K562 (cell line): ENCODE results near the gene RBFOX2. TPM values are rescaled to one million over a fixed set of nuclear protein-coding genes. Genes with fewer than 3 reads are reported as not detected.

ENCODE experiments used
- ATAC-seq: fragments of 200-7000 bp; cut with Tn5 transposase; 3 replicates; pipeline ENCODE4 v1.9.1; 2020; ENCODE audit warnings: moderate library complexity
- BruUV-seq: library from RNA; stranded (reverse); fragments of 400-500 nt; replicated peaks from 2 replicates; lab custom pipeline; 2021; lab: Mats Ljungman, UMichigan
- CTCF ChIA-PET: fragments of 300-600 bp; formaldehyde crosslinking; extraction: SDS; loops from one replicate; lab custom pipeline; 2021; ENCODE audit warnings: low intra/inter-chr PET ratio; lab: Yijun Ruan, JAX
- POLR2A ChIA-PET: fragments of 300-600, 350-650 bp; sonication (Branson Sonifier 250); formaldehyde crosslinking; extraction: SDS; loops from one replicate; lab custom pipeline; 2021; ENCODE audit warnings: antibody characterized with exemption, inconsistent platforms; lab: Yijun Ruan, JAX
- DNase-seq, 4 experiments: peaks; one replicate each; pipeline versions ENCODE4 v3.0.0 to v3.0.0-alpha.2; 2011 to 2018; ENCODE audit warnings: low spot score in 3 of 4, mixed read lengths in 3 of 4; ENCODE audit errors: extremely low read depth in 1 of 4
- FAIRE-seq: peaks from 2 replicates; lab custom pipeline; 2011; peaks lifted over from hg19 to GRCh38; lab: Jason Lieb, UNC
- H2AFZ ChIP-seq: 2 replicates; pipeline ENCODE4 v1.6.0; 2011; ENCODE audit warnings: low read depth, low read length, control low read depth, inconsistent platforms
- H3K27ac ChIP-seq: fragments of 200-600 bp; 3 replicates; pipeline ENCODE4 v1.8.0; 2011; ENCODE audit warnings: low read depth, mild to moderate bottlenecking, control low read depth, inconsistent platforms, low read length, moderate library complexity, mixed read lengths; ENCODE audit errors: extremely low read depth
- H3K27me3 ChIP-seq, 2 experiments: fragments of 300-600 bp in 1 of 2; 2 replicates in 1 of 2; 3 replicates in 1 of 2; pipeline versions ENCODE4 v1.6.0 to v1.8.0; 2011; ENCODE audit warnings: inconsistent platforms in 2 of 2, low read length in 2 of 2, mild to moderate bottlenecking in 1 of 2, mixed read lengths in 1 of 2, moderate library complexity in 1 of 2; ENCODE audit not compliant: control insufficient read depth in 2 of 2, insufficient read depth in 2 of 2
- H3K36me3 ChIP-seq: fragments of 300-600 bp; 3 replicates; pipeline ENCODE4 v1.8.0; 2011; ENCODE audit warnings: mild to moderate bottlenecking, low read length, inconsistent platforms; ENCODE audit not compliant: control insufficient read depth, insufficient read depth
- H3K4me1 ChIP-seq, 2 experiments: fragments of 200-600 bp in 1 of 2; replicated peaks in 1 of 2; 2 replicates in 1 of 2; 3 replicates in 1 of 2; pipeline versions ENCODE4 v1.5.1 to v1.8.0; 2011; ENCODE audit warnings: inconsistent platforms in 2 of 2, low read length in 2 of 2, mild to moderate bottlenecking in 1 of 2, mixed read lengths in 1 of 2, moderate library complexity in 1 of 2; ENCODE audit not compliant: control insufficient read depth in 2 of 2, insufficient read depth in 2 of 2
- H3K4me2 ChIP-seq: 2 replicates; pipeline ENCODE4 v1.6.1; 2011; ENCODE audit warnings: low read length, control low read depth, inconsistent platforms, mixed read lengths; ENCODE audit not compliant: insufficient read depth
- H3K4me3 ChIP-seq: fragments of 200-600 bp; sonication (generic), shearing (Covaris generic); 2 replicates; pipeline ENCODE4 v1.5.1; 2016; ENCODE audit warnings: control low read depth, inconsistent platforms
- H3K79me2 ChIP-seq: fragments of 200-600 bp; 3 replicates; pipeline ENCODE4 v1.8.0; 2011; ENCODE audit warnings: low read length, inconsistent platforms; ENCODE audit not compliant: control insufficient read depth, insufficient read depth
- H3K9ac ChIP-seq, 2 experiments: 2 replicates each; pipeline versions ENCODE4 v1.6.0 to v1.6.1; 2011; ENCODE audit warnings: low read depth in 2 of 2, low read length in 2 of 2, control low read depth in 1 of 2, inconsistent platforms in 1 of 2, mild to moderate bottlenecking in 1 of 2, mixed read lengths in 1 of 2; ENCODE audit not compliant: insufficient read depth in 1 of 2
- H3K9me1 ChIP-seq: one replicate; pipeline ENCODE4 v1.6.0; 2011; ENCODE audit warnings: inconsistent platforms, mild to moderate bottlenecking, low read length, moderate library complexity; ENCODE audit not compliant: control insufficient read depth, insufficient read depth
- H3K9me3 ChIP-seq: replicated peaks from 2 replicates; pipeline ENCODE4 v1.5.1; 2011; ENCODE audit warnings: low read depth, low read length, inconsistent platforms; ENCODE audit not compliant: control insufficient read depth, insufficient read depth
- H4K20me1 ChIP-seq: replicated peaks from 2 replicates; pipeline ENCODE4 v1.6.1; 2011; ENCODE audit warnings: low read length, inconsistent platforms, mixed read lengths; ENCODE audit not compliant: control insufficient read depth, insufficient read depth
- MYBL2 ChIP-seq, 2 experiments: fragments of 450-650 bp in 1 of 2; sonication (generic) in 1 of 2; formaldehyde crosslinking in 1 of 2; IDR thresholded peaks; 2 replicates each; pipeline versions ENCODE4 v1.6.1 to v1.8.1; 2017 to 2022; ENCODE audit warnings: borderline replicate concordance in 1 of 2, inconsistent platforms in 1 of 2, low read depth in 1 of 2, mild to moderate bottlenecking in 1 of 2, missing genetic modification reagents in 1 of 2, moderate library complexity in 1 of 2
- SMARCA4 ChIP-seq: fragments of 450-650 bp; IDR thresholded peaks from 2 replicates; pipeline ENCODE4 v1.6.1; 2016
- ZKSCAN8 ChIP-seq: fragments of 200-800 bp; sonication (Bioruptor generic); IDR thresholded peaks from 2 replicates; pipeline ENCODE4 v1.6.1; 2016; ENCODE audit warnings: missing genetic modification characterization, missing compliant biosample characterization
- WGBS: fragments of 100-300 bp; shearing (Covaris generic); methylation state at CpG from one replicate; pipeline ENCODE4 v1.1.6; 2016; ENCODE audit warnings: low coverage, mixed read lengths; ENCODE audit not compliant: insufficient coverage; ENCODE audit errors: missing lambda C conversion rate; 5-methylcytosine and 5-hydroxymethylcytosine counted together
- in situ Hi-C: fragments of 300-500 bp; cut with MboI; formaldehyde crosslinking; loops from 4 replicates; pipeline ENCODE4 v1.15.0; 2018; ENCODE audit warnings: inconsistent platforms, mixed read lengths
- intact Hi-C: fragments of 100-400 bp; cut with micrococcal nuclease; formaldehyde crosslinking; loops from 2 replicates; pipeline ENCODE4 v1.14.2; 2022
- polyA plus RNA-seq, 8 experiments: library from polyadenylated mRNA; depleted of rRNA in 4 of 8; stranded (reverse) in 5 of 8; unstranded in 3 of 8; fragments of >200 nt; fragmentation: Nextera tagmentation in 2 of 8; fragmentation: Illumina TruSeq in 1 of 8; extraction: Ambion mirVana in 2 of 8; extraction: Trizol in 1 of 8; gene quantifications; 2 replicates each; pipeline versions ENCODE4 v1.2.1 to v1.2.3, GENCODE V29; 2011 to 2014; ENCODE audit warnings: inconsistent platforms in 1 of 8, missing spikeins in 1 of 8
- total RNA-seq, 7 experiments: library from RNA; depleted of rRNA in 6 of 7; stranded (reverse); fragments of >200 nt in 6 of 7; fragmentation: Illumina TruSeq in 2 of 7; extraction: Trizol in 2 of 7; gene quantifications; 2 replicates each; pipeline versions ENCODE4 v1.2.1 to v1.2.3, GENCODE V29; 2011 to 2021; ENCODE audit warnings: low replicate concordance in 1 of 7

The RBFOX2 gene
- total and polyA plus RNA-seq, 9 of the 15 experiments (the other 6 are each of a cell fraction or from before 2014, with no cell fraction given), result 5.8 to 24.8 (median 14.2) TPM

GRCh38 chr22:35839841-35840301, 188.8 kb downstream of the RBFOX2 start:
- H3K27me3 ChIP-seq, result no peaks in the 10 kb centered on the region
- ATAC-seq, result no peak; the same call in 2 of the 3 replicates
- no TSS peak for BruUV-seq
- H3K4me3 ChIP-seq, result peak overlapping the region; percentile 38
- POLR2A ChIA-PET, result interaction anchor here (0.6 to 1.3 kb wide), 4 partner anchors 11 to 55 kb away, joined by 3 to 5 read pairs (median 4); no protein-coding TSS in a partner anchor
- 0% methylated on average over 4 of the region's 5 CpGs for WGBS
- peaks cover 3 to 13% of the 10 kb centered on the region in 2 experiments; a peak in 2 of 5 replicates for H3K4me1 ChIP-seq
- H4K20me1 ChIP-seq, result no peaks in the 10 kb centered on the region
- TF ChIP-seq SMARCA4 (0 out of 2 replicates have a peak, but pooled peaks have one; percentile 10), ZKSCAN8 (CRISPR knock-in tag) (0 out of 2 replicates have a peak, but pooled peaks have one; percentile 6), MYBL2 (IDR thresholded peaks at IDR 0.05; ENCODE audit: low read depth) (no peak), MYBL2 (CRISPR knock-in tag; IDR thresholded peaks at IDR 0.05; ENCODE audit: borderline replicate concordance) (no peak)
- no peak for FAIRE-seq
- DNase-seq, result no peak
- no peaks in the 10 kb centered on the region for H3K9me3 ChIP-seq
- H2AFZ ChIP-seq, result peak overlapping the region; percentile 17; the same call in 1 of the 2 replicates
- no peak overlapping the region for H3K27ac ChIP-seq
- peak overlapping the region in 1 of 2 experiments; percentile 7; a peak in 2 of 4 replicates for H3K9ac ChIP-seq
- H3K9me1 ChIP-seq, result no peaks in the 10 kb centered on the region
- CTCF ChIA-PET, result no interaction called here
- no peaks in the 10 kb centered on the region for H3K36me3 ChIP-seq
- intact Hi-C loops, result loop anchor here (10.0 kb wide), 3 partner anchors 75 to 205 kb away; no protein-coding TSS in a partner anchor
- peak overlapping the region; percentile 64 for H3K4me2 ChIP-seq
- in situ Hi-C loops, result no loop called here
- peaks cover 3% of the 10 kb centered on the region; the same call in 1 of the 3 replicates for H3K79me2 ChIP-seq
